ENCODE results near the gene SFRP5. TPM values are rescaled to one million over a fixed set of nuclear protein-coding genes. Genes with fewer than 3 reads are reported as not detected.

The SFRP5 gene
- total and polyA plus RNA-seq, 2 of the 4 experiments (the other 2 are of a cell fraction): not detected

- no peak for ATAC-seq (ENCODE audit: low read depth)
- no peaks in the 10 kb centered on the region for H3K9me1 ChIP-seq (ENCODE audit: insufficient read depth, low read length)
- in situ Hi-C loops (cut with MboI; ENCODE audit: low sequenced_read_pairs) (no loop called here), intact Hi-C loops (cut with micrococcal nuclease) (no loop called here), dilution Hi-C loops (cut with HindIII; ENCODE audit: low sequenced_read_pairs, unreplicated experiment) (no loop called here)
- no peak overlapping the region for H4K91ac ChIP-seq (ENCODE audit: insufficient read depth, low read depth, low read length)
- H2BK120ac ChIP-seq (ENCODE audit: low read depth, low read length): no peak overlapping the region
- H3K79me1 ChIP-seq (ENCODE audit: low read depth in 1 of 2, low read length in 2 of 2): no peaks in the 10 kb centered on the region
- H3K27ac ChIP-seq (ENCODE audit: insufficient read depth, low read length): no peak overlapping the region
- peaks cover 4% of the 10 kb centered on the region; the same call in 1 of the 2 replicates for H3K27me3 ChIP-seq (ENCODE audit: control insufficient read depth, insufficient read depth, low read length)
- H3K23ac ChIP-seq (ENCODE audit: low read depth, low read length): no peak overlapping the region
- no peak overlapping the region for H2AK5ac ChIP-seq (ENCODE audit: low read depth, low read length)
- H4K5ac ChIP-seq (ENCODE audit: low read depth, low read length): no peak overlapping the region
- H3K56ac ChIP-seq (ENCODE audit: extremely low read depth, insufficient read depth, low read length): no peak overlapping the region
- H3K4me2 ChIP-seq (ENCODE audit: low read depth, low read length): no peak overlapping the region
- no peaks in the 10 kb centered on the region for H3K4me1 ChIP-seq (ENCODE audit: control insufficient read depth, insufficient read depth, low read length)
- no peaks in the 10 kb centered on the region for H4K20me1 ChIP-seq (ENCODE audit: insufficient read depth, low read length)
- no peak overlapping the region for H3K4ac ChIP-seq (ENCODE audit: low read depth, low read length)
- no peak overlapping the region for H3K9ac ChIP-seq (ENCODE audit: low read depth, low read length)
- H2AK9ac ChIP-seq (replicated peaks; ENCODE audit: low read depth, low read length, poor library complexity): no peak overlapping the region
- H3K14ac ChIP-seq (replicated peaks; ENCODE audit: low read depth, low read length): no peak overlapping the region
- BruUV-seq (replicated peaks): no TSS peak
- H3K9me3 ChIP-seq (ENCODE audit: control insufficient read depth, insufficient read depth, low read length): no peaks in the 10 kb centered on the region
- H3K4me3 ChIP-seq (ENCODE audit: insufficient read depth, low read depth, low read length): no peak overlapping the region
- H3K18ac ChIP-seq (ENCODE audit: low read depth, low read length): no peak overlapping the region
- no CpG with 5 or more reads among the region's 3 CpGs for WGBS, 2 experiments (ENCODE audit: extremely low coverage in 2 of 2, insufficient read length in 1 of 2)
- POLR2A ChIA-PET (ENCODE audit: unreplicated experiment): no interaction called here
- H2AFZ ChIP-seq (replicated peaks; ENCODE audit: low read length, poor library complexity): no peak overlapping the region
- DNase-seq: no peak
- TF ChIP-seq SMC3 (IDR thresholded peaks at IDR 0.05; ENCODE audit: low read depth, low read length) (no peak), MAFK (IDR thresholded peaks at IDR 0.05; ENCODE audit: low read depth, low read length) (no peak), NFE2L2 (IDR thresholded peaks at IDR 0.05; ENCODE audit: low read depth, low read length) (no peak), CEBPB (IDR thresholded peaks at IDR 0.05; ENCODE audit: low read depth, low read length) (no peak), MXI1 (IDR thresholded peaks at IDR 0.05; ENCODE audit: borderline replicate concordance, low read depth, low read length) (no peak), MAZ (IDR thresholded peaks at IDR 0.05; ENCODE audit: borderline replicate concordance, low read depth, low read length) (no peak), BHLHE40 (IDR thresholded peaks at IDR 0.05; ENCODE audit: low read depth, low read length) (no peak), FOS (IDR thresholded peaks at IDR 0.05; ENCODE audit: low read depth, low read length) (no peak), RCOR1 (IDR thresholded peaks at IDR 0.05; ENCODE audit: insufficient replicate concordance, low read length) (no peak)
- TF ChIP-seq, protein P1, sequence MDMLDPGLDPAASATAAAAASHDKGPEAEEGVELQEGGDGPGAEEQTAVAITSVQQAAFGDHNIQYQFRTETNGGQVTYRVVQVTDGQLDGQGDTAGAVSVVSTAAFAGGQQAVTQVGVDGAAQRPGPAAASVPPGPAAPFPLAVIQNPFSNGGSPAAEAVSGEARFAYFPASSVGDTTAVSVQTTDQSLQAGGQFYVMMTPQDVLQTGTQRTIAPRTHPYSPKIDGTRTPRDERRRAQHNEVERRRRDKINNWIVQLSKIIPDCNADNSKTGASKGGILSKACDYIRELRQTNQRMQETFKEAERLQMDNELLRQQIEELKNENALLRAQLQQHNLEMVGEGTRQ (IDR thresholded peaks at IDR 0.05; ENCODE audit: low read depth, low read length): no peak
- peaks cover 21% of the 10 kb centered on the region for H3K36me3 ChIP-seq (ENCODE audit: control insufficient read depth, insufficient read depth, low read length)
- no peak overlapping the region for H4K8ac ChIP-seq (ENCODE audit: low read depth in 2 of 2, low read length in 2 of 2)
- CTCF ChIA-PET: interaction anchor here (0.7 kb wide), 2 partner anchors 62 to 277 kb away, joined by 3 read pairs; no protein-coding TSS in a partner anchor
- H2BK20ac ChIP-seq (ENCODE audit: low read depth, low read length): no peak overlapping the region
- H2BK5ac ChIP-seq (ENCODE audit: low read depth, low read length, poor library complexity, severe bottlenecking): no peak overlapping the region
- H2BK15ac ChIP-seq (ENCODE audit: low read depth, low read length): no peak overlapping the region
Observed at GRCh38 chr10:97763947-97764346, 7.9 kb downstream of the SFRP5 start.

Data from IMR-90 (cell line).